HUES6 (cell line): ENCODE results near the gene IMMT.

Experiments used
- H3K27ac ChIP-seq: 2 replicates; pipeline ENCODE4 v1.7.0; 2013; ENCODE audit warnings: low read depth, mild to moderate bottlenecking, low read length, inconsistent platforms
- H3K27me3 ChIP-seq: 2 replicates; pipeline ENCODE4 v1.6.1; 2013; ENCODE audit warnings: low read length; ENCODE audit not compliant: control insufficient read depth, insufficient read depth
- H3K36me3 ChIP-seq: 2 replicates; pipeline ENCODE4 v1.6.1; 2013; ENCODE audit warnings: low read length; ENCODE audit not compliant: control insufficient read depth, insufficient read depth
- H3K4me1 ChIP-seq: 2 replicates; pipeline ENCODE4 v1.6.1; 2013; ENCODE audit warnings: low read length; ENCODE audit not compliant: control insufficient read depth, insufficient read depth
- H3K4me3 ChIP-seq: 2 replicates; pipeline ENCODE4 v1.5.1; 2013; ENCODE audit warnings: low read depth, low read length
- H3K9ac ChIP-seq: one replicate; pipeline ENCODE4 v1.6.1; 2013; ENCODE audit warnings: mild to moderate bottlenecking, low read length
- H3K9me3 ChIP-seq: 2 replicates; pipeline ENCODE4 v1.6.1; 2013; ENCODE audit warnings: low read depth, low read length; ENCODE audit not compliant: control insufficient read depth, insufficient read depth

IMMT gene

GRCh38 chr2:86107031-86107430 lies 88.2 kb downstream of the IMMT start:
- Histone ChIP-seq H3K9me3 (no peaks in the 10 kb centered on the region), H3K4me3 (peak overlapping the region; percentile 93), H3K27me3 (no peaks in the 10 kb centered on the region), H3K36me3 (peaks cover 65% of the 10 kb centered on the region), H3K27ac (peak overlapping the region; percentile 97), H3K4me1 (peaks cover 8% of the 10 kb centered on the region), H3K9ac (peak overlapping the region; percentile 99)

GRCh38 chr2:86105969-86106945 lies 89.0 kb downstream of the IMMT start, which contains the start of gene PTCD3:
Gene PTCD3 (plus strand): TSS chr2:86106235. CDS start chr2:86106248, 13 bp downstream.
- Histone ChIP-seq H3K9me3 (no peaks in the 10 kb centered on the region), H3K4me3 (peak within 1 kb of the TSS; percentile 93), H3K27me3 (no peaks in the 10 kb centered on the region), H3K27ac (peak within 1 kb of the TSS; percentile 97), H3K36me3 (peaks cover 66% of the 10 kb centered on the region), H3K9ac (peak within 1 kb of the TSS; percentile 99), H3K4me1 (peaks cover 8% of the 10 kb centered on the region)

- H3K9ac ChIP-seq = peak within 1 kb of the TSS; percentile 99
- H3K27ac ChIP-seq = peak within 1 kb of the TSS; percentile 97
- H3K27me3 ChIP-seq = no peaks in the 10 kb centered on the region
- peaks cover 66% of the 10 kb centered on the region for H3K36me3 ChIP-seq
- peaks cover 8% of the 10 kb centered on the region for H3K4me1 ChIP-seq
- H3K9me3 ChIP-seq = no peaks in the 10 kb centered on the region
- H3K4me3 ChIP-seq = peak within 1 kb of the TSS; percentile 93
Measured at GRCh38 chr2:86105252-86105968, 89.9 kb downstream of the IMMT start, which contains the start of gene POLR1A. Gene POLR1A (minus strand): TSS chr2:86105886. CDS start chr2:86105776, 110 bp downstream.

- H3K27ac ChIP-seq = no peak overlapping the region
- H3K9ac ChIP-seq = no peak overlapping the region
- no peak overlapping the region for H3K4me3 ChIP-seq
- peaks cover 4% of the 10 kb centered on the region for H3K4me1 ChIP-seq
- H3K27me3 ChIP-seq = no peaks in the 10 kb centered on the region
- H3K36me3 ChIP-seq = peaks cover 67% of the 10 kb centered on the region
- no peaks in the 10 kb centered on the region for H3K9me3 ChIP-seq
Measured at GRCh38 chr2:86102157-86102556, 93.1 kb downstream of the IMMT start.

- Histone ChIP-seq H3K4me3 (no peak overlapping the region), H3K9me3 (no peaks in the 10 kb centered on the region), H3K36me3 (peaks cover 86% of the 10 kb centered on the region), H3K27me3 (no peaks in the 10 kb centered on the region), H3K27ac (no peak overlapping the region), H3K4me1 (no peaks in the 10 kb centered on the region), H3K9ac (no peak overlapping the region)
Measured at GRCh38 chr2:86097913-86098312, 97.3 kb downstream of the IMMT start.

- Histone ChIP-seq H3K4me1 (no peaks in the 10 kb centered on the region), H3K4me3 (no peak overlapping the region), H3K9ac (no peak overlapping the region), H3K27me3 (no peaks in the 10 kb centered on the region), H3K27ac (no peak overlapping the region), H3K9me3 (no peaks in the 10 kb centered on the region), H3K36me3 (peaks cover 86% of the 10 kb centered on the region)
Measured at GRCh38 chr2:86097114-86097896, 98.0 kb downstream of the IMMT start.

- Histone ChIP-seq H3K36me3 (peaks cover 83% of the 10 kb centered on the region), H3K27me3 (no peaks in the 10 kb centered on the region), H3K4me1 (no peaks in the 10 kb centered on the region), H3K9ac (no peak overlapping the region), H3K9me3 (no peaks in the 10 kb centered on the region), H3K27ac (no peak overlapping the region), H3K4me3 (no peak overlapping the region)
Measured at GRCh38 chr2:86094229-86094628, 101.0 kb downstream of the IMMT start.
